Retinal pigment epithelial cell (primary cell): ENCODE results near the gene ATP8B1.

Source experiments
- DNase-seq: peaks from one replicate; pipeline ENCODE4 v3.0.0-alpha.2; 2010; ENCODE audit warnings: low read depth
- H3K4me3 ChIP-seq: 2 replicates; pipeline ENCODE4 v1.5.1; 2011; ENCODE audit warnings: mild to moderate bottlenecking, low read length, control low read depth, moderate library complexity
- CTCF ChIP-seq: conservative IDR thresholded peaks from 2 replicates; pipeline ENCODE4 v1.5.1; 2011; ENCODE audit warnings: low read depth, low read length, control low read depth, inconsistent platforms

ATP8B1 gene

GRCh38 chr18:57801761-57802212 lies 1.3 kb downstream of the ATP8B1 start:
- peak overlapping the region; percentile 82 for H3K4me3 ChIP-seq
- DNase-seq = no peak
- TF ChIP-seq CTCF = no peak

GRCh38 chr18:57801325-57801724 lies 1.8 kb downstream of the ATP8B1 start:
- DNase-seq = no peak
- no peak for TF ChIP-seq CTCF
- H3K4me3 ChIP-seq = peak overlapping the region; percentile 82

GRCh38 chr18:57798713-57799373 lies 4.3 kb downstream of the ATP8B1 start:
- H3K4me3 ChIP-seq = no peak overlapping the region
- no peak for TF ChIP-seq CTCF
- DNase-seq = no peak

DNA sequence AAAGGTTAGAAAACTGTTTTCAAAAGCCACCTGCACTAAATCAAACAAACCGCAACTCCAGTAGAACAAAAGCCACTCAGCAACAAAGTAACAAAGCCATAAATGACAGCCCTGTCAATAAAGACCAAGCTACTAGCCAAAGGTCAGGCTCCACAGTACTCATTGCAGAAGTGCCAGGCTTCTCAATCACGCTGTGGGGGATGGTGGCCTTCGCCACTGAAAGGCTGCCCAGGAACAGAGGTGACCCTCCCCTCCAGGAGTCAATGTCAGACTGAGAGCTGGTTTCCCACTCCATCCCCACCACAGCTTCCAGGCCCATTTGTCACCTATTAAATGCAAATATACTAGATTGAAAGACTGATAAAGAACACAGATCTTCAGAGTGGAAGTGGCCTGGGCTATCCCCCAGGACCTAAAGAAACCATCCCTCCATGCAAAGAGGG lies 5.9 kb downstream of the ATP8B1 start:
- TF ChIP-seq CTCF = no peak
- H3K4me3 ChIP-seq = no peak overlapping the region
- no peak for DNase-seq

GRCh38 chr18:57794951-57795728 lies 8.0 kb downstream of the ATP8B1 start:
- no peak for TF ChIP-seq CTCF
- DNase-seq = no peak
- no peak overlapping the region for H3K4me3 ChIP-seq

- no peak for DNase-seq
- no peak for TF ChIP-seq CTCF
- no peak overlapping the region for H3K4me3 ChIP-seq
These were observed 9.7 kb downstream of the ATP8B1 start for GRCh38 chr18:57793302-57793986.
